Astrocyte of the cerebellum (primary cell): Measurements from ENCODE around the gene TCFL5.
"Not testable (repeated sequence)": the region's sequence is repeated elsewhere in the genome, so short reads cannot be mapped to it uniquely, and the experiment has no call there.

Experiments
- DNase-seq: peaks from one replicate; pipeline ENCODE4 v3.0.0-alpha.2; 2011; ENCODE audit warnings: low read depth
- H3K4me3 ChIP-seq: 2 replicates; pipeline ENCODE4 v1.5.1; 2011; ENCODE audit warnings: mild to moderate bottlenecking, low read depth, low read length, moderate library complexity
- CTCF ChIP-seq: IDR thresholded peaks from 2 replicates; pipeline ENCODE4 v1.5.1; 2012; ENCODE audit warnings: low read length, low read depth, moderate library complexity, mild to moderate bottlenecking; ENCODE audit errors: missing control alignments
- in situ Hi-C: cut with HindIII; loops from 2 replicates; pipeline ENCODE4 v1.10.0; 2017; ENCODE audit warnings: low sequenced_read_pairs

The TCFL5 gene

GRCh38 chr20:62856931-62857619 lies 4.5 kb downstream of the TCFL5 start:
- no peak overlapping the region for H3K4me3 ChIP-seq
- DNase-seq = no peak
- in situ Hi-C loops = no loop called here
- TF ChIP-seq CTCF = no peak

GRCh38 chr20:62855120-62855519 lies 6.5 kb downstream of the TCFL5 start:
- no peak for TF ChIP-seq CTCF
- DNase-seq = no peak
- in situ Hi-C loops = no loop called here
- H3K4me3 ChIP-seq = no peak overlapping the region

GRCh38 chr20:62854121-62854520 lies 7.5 kb downstream of the TCFL5 start:
- no peak for TF ChIP-seq CTCF
- no peak for DNase-seq
- in situ Hi-C loops = no loop called here
- no peak overlapping the region for H3K4me3 ChIP-seq

GRCh38 chr20:62853304-62853703 lies 8.3 kb downstream of the TCFL5 start:
- in situ Hi-C loops, H3K4me3 ChIP-seq, DNase-seq: not testable (repeated sequence)

- no peak for TF ChIP-seq CTCF
- in situ Hi-C loops = no loop called here
- DNase-seq = no peak
- no peak overlapping the region for H3K4me3 ChIP-seq
These were observed 8.8 kb downstream of the TCFL5 start for GRCh38 chr20:62852841-62853240.

GRCh38 chr20:62852196-62852595 lies 9.4 kb downstream of the TCFL5 start:
- in situ Hi-C loops = no loop called here
- H3K4me3 ChIP-seq = no peak overlapping the region
- DNase-seq = no peak
- no peak for TF ChIP-seq CTCF

GRCh38 chr20:62850333-62850974 lies 11.2 kb downstream of the TCFL5 start:
- H3K4me3 ChIP-seq = no peak overlapping the region
- in situ Hi-C loops = no loop called here
- DNase-seq = no peak
- no peak for TF ChIP-seq CTCF
